Lower lobe of right lung (tissue), 2 donors: ENCODE data around the gene MYO1E. TPM values are rescaled to one million over a fixed set of nuclear protein-coding genes. Genes with fewer than 3 reads are reported as not detected.

Experiments used
- ATAC-seq, 2 donors: fragments of 200-7000 bp; cut with Tn5 transposase; one replicate each; pipeline ENCODE4 v1.9.1; 2020 to 2022; ENCODE audit warnings: mild to moderate bottlenecking in 2 of 2, moderate library complexity in 2 of 2
- DNase-seq: peaks from one replicate; pipeline ENCODE4 v3.0.0-alpha.2; 2020
- H3K27ac ChIP-seq: fragments of 200-600 bp; one replicate; pipeline ENCODE4 v1.8.0; 2022
- H3K27me3 ChIP-seq: fragments of 200-600 bp; one replicate; pipeline ENCODE4 v1.8.0; 2022; ENCODE audit warnings: low read depth
- H3K36me3 ChIP-seq: fragments of 200-600 bp; one replicate; pipeline ENCODE4 v1.8.0; 2022; ENCODE audit warnings: mild to moderate bottlenecking
- H3K4me1 ChIP-seq: fragments of 200-600 bp; one replicate; pipeline ENCODE4 v1.8.0; 2022
- H3K4me3 ChIP-seq: fragments of 200-600 bp; one replicate; pipeline ENCODE4 v1.8.0; 2022; ENCODE audit warnings: mild to moderate bottlenecking
- H3K9me3 ChIP-seq: fragments of 200-600 bp; one replicate; pipeline ENCODE4 v1.8.0; 2022
- intact Hi-C: fragments of 100-400 bp; cut with DNase I; formaldehyde crosslinking; loops from one replicate; pipeline ENCODE4 v1.11.0; 2022
- total RNA-seq: library from RNA; stranded (reverse); fragmentation: NEBNext Ultra II Directional; extraction: Animal tissue kit (Norgen Biotek cat#: 25700); gene quantifications from one replicate; pipeline ENCODE4 v1.2.1, GENCODE V29; 2021
- TF ChIP-seq, protein P1 (sequence below): fragments of 200-600 bp; IDR thresholded peaks from one replicate; pipeline ENCODE4 v1.8.0; 2022; ENCODE audit warnings: antibody characterized with exemption, mild to moderate bottlenecking
- donor health status: DM: no; HTN: yes; CAD: no; lungs with severe emphysema.

MYO1E gene
- total RNA-seq, 1 donor from 2014 or later = 59.4 TPM

DNA sequence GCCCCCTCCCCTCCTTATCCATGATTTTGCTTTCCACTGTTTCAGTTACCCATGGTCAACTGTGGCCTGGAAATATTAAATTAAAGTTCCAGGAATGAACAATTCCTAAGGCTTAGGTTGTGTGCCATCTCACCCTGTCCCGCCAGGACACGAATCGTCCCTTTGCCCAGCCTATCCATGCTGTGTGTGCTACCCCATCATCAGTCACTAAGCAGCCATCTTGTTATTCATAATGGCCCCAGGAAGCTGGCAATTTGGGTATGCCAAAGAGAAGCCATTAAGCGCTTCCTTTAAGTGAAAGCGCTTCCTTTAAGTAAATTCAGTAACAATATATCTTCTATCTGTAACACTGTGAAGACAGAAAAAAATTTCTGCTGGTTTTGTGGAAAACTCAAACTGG lies 215.3 kb downstream of the MYO1E start:
- Histone ChIP-seq H3K36me3 (peaks cover 71% of the 10 kb centered on the region), H3K27ac (no peak overlapping the region), H3K4me1 (peaks cover 8% of the 10 kb centered on the region), H3K9me3 (no peaks in the 10 kb centered on the region), H3K27me3 (no peaks in the 10 kb centered on the region), H3K4me3 (no peak overlapping the region)
- DNase-seq = no peak
- intact Hi-C loops = no loop called here
- ATAC-seq = no peak
- TF ChIP-seq, protein P1, sequence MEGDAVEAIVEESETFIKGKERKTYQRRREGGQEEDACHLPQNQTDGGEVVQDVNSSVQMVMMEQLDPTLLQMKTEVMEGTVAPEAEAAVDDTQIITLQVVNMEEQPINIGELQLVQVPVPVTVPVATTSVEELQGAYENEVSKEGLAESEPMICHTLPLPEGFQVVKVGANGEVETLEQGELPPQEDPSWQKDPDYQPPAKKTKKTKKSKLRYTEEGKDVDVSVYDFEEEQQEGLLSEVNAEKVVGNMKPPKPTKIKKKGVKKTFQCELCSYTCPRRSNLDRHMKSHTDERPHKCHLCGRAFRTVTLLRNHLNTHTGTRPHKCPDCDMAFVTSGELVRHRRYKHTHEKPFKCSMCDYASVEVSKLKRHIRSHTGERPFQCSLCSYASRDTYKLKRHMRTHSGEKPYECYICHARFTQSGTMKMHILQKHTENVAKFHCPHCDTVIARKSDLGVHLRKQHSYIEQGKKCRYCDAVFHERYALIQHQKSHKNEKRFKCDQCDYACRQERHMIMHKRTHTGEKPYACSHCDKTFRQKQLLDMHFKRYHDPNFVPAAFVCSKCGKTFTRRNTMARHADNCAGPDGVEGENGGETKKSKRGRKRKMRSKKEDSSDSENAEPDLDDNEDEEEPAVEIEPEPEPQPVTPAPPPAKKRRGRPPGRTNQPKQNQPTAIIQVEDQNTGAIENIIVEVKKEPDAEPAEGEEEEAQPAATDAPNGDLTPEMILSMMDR = no peak

DNA sequence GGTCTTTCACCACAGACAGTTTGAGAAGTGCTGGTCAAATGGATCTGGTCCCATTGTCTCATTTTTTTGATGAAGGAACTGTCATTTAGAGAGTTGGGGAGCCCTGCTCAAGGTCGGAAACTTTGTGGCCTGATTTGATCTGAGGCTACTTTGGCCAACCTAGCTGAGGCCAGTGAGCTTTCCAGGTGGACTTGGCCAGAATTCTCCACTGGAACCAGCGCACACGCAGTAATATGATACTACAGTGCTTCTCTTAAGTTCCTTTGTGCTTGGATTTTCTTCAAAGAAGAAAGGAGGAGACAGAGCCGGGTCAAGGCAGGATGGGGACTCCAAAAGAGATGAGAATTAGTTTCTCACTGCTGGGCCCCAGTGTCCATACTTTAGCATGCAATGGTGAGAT lies 217.2 kb downstream of the MYO1E start:
- H3K9me3 ChIP-seq = no peaks in the 10 kb centered on the region
- TF ChIP-seq, protein P1 = no peak
- H3K36me3 ChIP-seq = peaks cover 65% of the 10 kb centered on the region
- H3K4me3 ChIP-seq = no peak overlapping the region
- H3K27ac ChIP-seq = no peak overlapping the region
- DNase-seq = no peak
- intact Hi-C loops = no loop called here
- no peaks in the 10 kb centered on the region for H3K27me3 ChIP-seq
- peaks cover 8% of the 10 kb centered on the region for H3K4me1 ChIP-seq
- no peak for ATAC-seq

DNA sequence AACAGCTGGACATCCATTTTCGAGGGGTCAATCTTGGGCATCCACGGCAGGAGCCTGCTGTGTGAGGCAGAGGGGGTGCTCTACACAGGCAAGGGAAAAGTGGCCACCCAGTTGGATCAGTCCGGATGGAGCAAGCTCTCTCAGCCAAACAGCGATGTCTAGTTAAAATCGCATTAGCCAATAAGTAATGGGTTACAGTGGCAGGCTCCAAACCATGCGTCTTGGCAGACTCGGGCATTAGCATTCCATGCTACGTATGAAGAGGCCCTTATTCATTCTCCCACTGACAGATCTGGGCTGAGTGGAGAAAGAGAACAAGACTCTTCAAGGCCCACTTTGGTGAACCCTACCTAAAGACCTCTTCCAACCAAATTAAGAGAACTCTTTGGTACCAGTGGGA lies 218.4 kb downstream of the MYO1E start:
- no peak overlapping the region for H3K27ac ChIP-seq
- H3K9me3 ChIP-seq = no peaks in the 10 kb centered on the region
- intact Hi-C loops = no loop called here
- TF ChIP-seq, protein P1 = no peak
- no peak overlapping the region for H3K4me3 ChIP-seq
- H3K27me3 ChIP-seq = no peaks in the 10 kb centered on the region
- ATAC-seq (peak; percentile 22 to 39), DNase-seq (no peak)
- peaks cover 5% of the 10 kb centered on the region for H3K4me1 ChIP-seq
- H3K36me3 ChIP-seq = peaks cover 60% of the 10 kb centered on the region

DNA sequence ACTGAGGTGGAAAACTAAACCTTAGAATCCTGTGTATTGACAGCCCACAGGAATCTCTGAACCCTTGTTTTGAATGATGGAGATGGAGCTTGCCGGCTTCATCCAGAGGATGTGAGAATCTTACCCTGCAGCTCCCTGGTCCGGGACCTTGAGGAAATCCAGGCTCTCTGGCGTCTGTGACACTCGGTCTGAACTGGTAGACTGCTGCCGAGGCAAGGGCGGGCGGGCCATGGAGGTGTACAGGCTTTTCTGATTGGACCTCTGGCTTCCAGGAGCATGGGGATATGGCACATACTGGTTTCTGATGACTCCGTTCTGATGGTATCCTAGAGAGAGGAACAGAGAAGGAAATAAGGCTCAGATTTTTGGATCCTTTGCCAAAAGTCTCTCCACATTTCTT lies 219.2 kb downstream of the MYO1E start:
- H3K36me3 ChIP-seq = peaks cover 57% of the 10 kb centered on the region
- no peak for ATAC-seq

DNA sequence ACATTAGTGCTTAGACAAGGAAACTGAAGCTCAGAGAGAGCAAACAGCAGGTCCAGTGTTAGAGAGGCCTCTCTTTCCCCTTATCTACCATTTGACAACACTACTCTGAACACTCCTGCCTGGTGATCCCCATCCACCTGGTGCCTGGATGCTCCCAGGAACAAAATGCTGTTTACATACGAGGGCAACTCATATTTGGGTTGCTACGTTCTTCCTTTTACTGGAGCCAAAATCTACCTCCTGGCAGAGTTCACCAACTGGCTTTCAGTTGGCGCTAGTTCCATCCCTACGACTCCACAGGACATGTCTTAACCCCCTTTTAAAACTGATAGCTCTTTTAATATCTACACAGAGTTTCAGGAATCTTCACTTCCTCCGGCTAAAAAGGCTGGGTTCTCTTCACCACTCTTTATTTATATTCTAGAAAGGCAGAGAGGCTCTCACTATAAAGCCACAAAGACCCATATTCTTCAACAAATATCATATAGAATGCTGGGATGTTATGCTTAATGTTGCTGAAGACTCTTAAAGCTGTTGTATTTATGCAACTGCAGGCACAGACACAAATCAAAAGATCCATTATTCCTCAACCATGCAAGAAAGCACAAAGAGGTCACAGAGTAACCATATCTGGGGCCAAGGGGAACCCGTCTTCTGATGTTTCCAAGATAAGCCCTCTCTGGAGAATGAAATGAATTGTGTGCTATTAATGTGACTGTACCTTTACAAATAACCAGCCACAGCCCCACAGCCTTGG lies 219.8 kb downstream of the MYO1E start:
- no peak overlapping the region for H3K27ac ChIP-seq
- no peaks in the 10 kb centered on the region for H3K4me1 ChIP-seq
- no peak for DNase-seq
- TF ChIP-seq, protein P1 = no peak
- peaks cover 52% of the 10 kb centered on the region for H3K36me3 ChIP-seq
- H3K4me3 ChIP-seq = no peak overlapping the region
- ATAC-seq = no peak
- no peaks in the 10 kb centered on the region for H3K27me3 ChIP-seq
- intact Hi-C loops = no loop called here
- no peaks in the 10 kb centered on the region for H3K9me3 ChIP-seq

More for the DNA sequence above, 219.2 kb downstream of the MYO1E start:
- Histone ChIP-seq H3K4me3 (no peak overlapping the region), H3K4me1 (no peaks in the 10 kb centered on the region), H3K27ac (no peak overlapping the region), H3K9me3 (no peaks in the 10 kb centered on the region), H3K27me3 (no peaks in the 10 kb centered on the region)
- intact Hi-C loops = no loop called here
- no peak for DNase-seq
- TF ChIP-seq, protein P1 = no peak
